ENCODE data around the gene SEZ6L2. TPM values are rescaled to one million over a fixed set of nuclear protein-coding genes. Genes with fewer than 3 reads are reported as not detected.

The SEZ6L2 gene
- total and polyA plus RNA-seq, 9 of the 15 experiments (the other 6 are each of a cell fraction or from before 2014, with no cell fraction given): 0.10 to 2.1 (median 0.72) TPM

GRCh38 chr16:29900102-29900887 lies 945 bp upstream of the SEZ6L2 start, which contains the start of gene ASPHD1 (continued):
- TF ChIP-seq HOMEZ (CRISPR knock-in tag; IDR thresholded peaks at IDR 0.05) (no peak), TEAD1 (CRISPR knock-in tag; IDR thresholded peaks at IDR 0.05) (no peak), ZBTB5 (IDR thresholded peaks at IDR 0.05) (no peak), MTA3 (IDR thresholded peaks at IDR 0.05; ENCODE audit: borderline replicate concordance) (no peak), E2F8 (IDR thresholded peaks at IDR 0.05; ENCODE audit: low read depth, partially characterized antibody) (no peak), NR2C1 (IDR thresholded peaks at IDR 0.05) (no peak), NR2C1 (tag; IDR thresholded peaks at IDR 0.05) (no peak), MYNN (IDR thresholded peaks at IDR 0.05) (no peak), MYNN (CRISPR knock-in tag; IDR thresholded peaks at IDR 0.05) (no peak), BRCA1 (IDR thresholded peaks at IDR 0.05) (no peak), BRCA1 (CRISPR knock-in tag; IDR thresholded peaks at IDR 0.05) (no peak; the same call in 1 of the 2 replicates), ZNF431 (CRISPR knock-in tag; IDR thresholded peaks at IDR 0.05) (no peak; the same call in 1 of the 2 replicates), JUND (IDR thresholded peaks at IDR 0.05; ENCODE audit: borderline replicate concordance, low read depth, low read length) (0 out of 2 replicates have a peak, but pooled peaks have one; percentile 10), JUND (tag; IDR thresholded peaks at IDR 0.05; ENCODE audit: borderline replicate concordance, low read depth, low read length) (no peak)
- TF ChIP-seq, protein P1, sequence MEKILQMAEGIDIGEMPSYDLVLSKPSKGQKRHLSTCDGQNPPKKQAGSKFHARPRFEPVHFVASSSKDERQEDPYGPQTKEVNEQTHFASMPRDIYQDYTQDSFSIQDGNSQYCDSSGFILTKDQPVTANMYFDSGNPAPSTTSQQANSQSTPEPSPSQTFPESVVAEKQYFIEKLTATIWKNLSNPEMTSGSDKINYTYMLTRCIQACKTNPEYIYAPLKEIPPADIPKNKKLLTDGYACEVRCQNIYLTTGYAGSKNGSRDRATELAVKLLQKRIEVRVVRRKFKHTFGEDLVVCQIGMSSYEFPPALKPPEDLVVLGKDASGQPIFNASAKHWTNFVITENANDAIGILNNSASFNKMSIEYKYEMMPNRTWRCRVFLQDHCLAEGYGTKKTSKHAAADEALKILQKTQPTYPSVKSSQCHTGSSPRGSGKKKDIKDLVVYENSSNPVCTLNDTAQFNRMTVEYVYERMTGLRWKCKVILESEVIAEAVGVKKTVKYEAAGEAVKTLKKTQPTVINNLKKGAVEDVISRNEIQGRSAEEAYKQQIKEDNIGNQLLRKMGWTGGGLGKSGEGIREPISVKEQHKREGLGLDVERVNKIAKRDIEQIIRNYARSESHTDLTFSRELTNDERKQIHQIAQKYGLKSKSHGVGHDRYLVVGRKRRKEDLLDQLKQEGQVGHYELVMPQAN (IDR thresholded peaks at IDR 0.05; ENCODE audit: borderline replicate concordance): no peak
- TF ChIP-seq, protein P2, sequence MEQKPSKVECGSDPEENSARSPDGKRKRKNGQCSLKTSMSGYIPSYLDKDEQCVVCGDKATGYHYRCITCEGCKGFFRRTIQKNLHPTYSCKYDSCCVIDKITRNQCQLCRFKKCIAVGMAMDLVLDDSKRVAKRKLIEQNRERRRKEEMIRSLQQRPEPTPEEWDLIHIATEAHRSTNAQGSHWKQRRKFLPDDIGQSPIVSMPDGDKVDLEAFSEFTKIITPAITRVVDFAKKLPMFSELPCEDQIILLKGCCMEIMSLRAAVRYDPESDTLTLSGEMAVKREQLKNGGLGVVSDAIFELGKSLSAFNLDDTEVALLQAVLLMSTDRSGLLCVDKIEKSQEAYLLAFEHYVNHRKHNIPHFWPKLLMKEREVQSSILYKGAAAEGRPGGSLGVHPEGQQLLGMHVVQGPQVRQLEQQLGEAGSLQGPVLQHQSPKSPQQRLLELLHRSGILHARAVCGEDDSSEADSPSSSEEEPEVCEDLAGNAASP (IDR thresholded peaks at IDR 0.05): no peak
- TF ChIP-seq, protein P3, sequence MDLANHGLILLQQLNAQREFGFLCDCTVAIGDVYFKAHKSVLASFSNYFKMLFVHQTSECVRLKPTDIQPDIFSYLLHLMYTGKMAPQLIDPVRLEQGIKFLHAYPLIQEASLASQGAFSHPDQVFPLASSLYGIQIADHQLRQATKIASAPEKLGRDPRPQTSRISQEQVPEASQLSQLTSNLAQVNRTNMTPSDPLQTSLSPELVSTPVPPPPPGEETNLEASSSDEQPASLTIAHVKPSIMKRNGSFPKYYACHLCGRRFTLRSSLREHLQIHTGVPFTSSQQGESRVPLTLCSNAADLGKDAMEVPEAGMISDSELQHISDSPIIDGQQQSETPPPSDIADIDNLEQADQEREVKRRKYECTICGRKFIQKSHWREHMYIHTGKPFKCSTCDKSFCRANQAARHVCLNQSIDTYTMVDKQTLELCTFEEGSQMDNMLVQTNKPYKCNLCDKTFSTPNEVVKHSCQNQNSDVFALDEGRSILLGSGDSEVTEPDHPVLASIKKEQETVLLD (IDR thresholded peaks at IDR 0.05): no peak

All from K562 (cell line).